Iris pigment epithelial cell (primary cell): ENCODE results near the gene SPOUT1.
"Not testable (repeated sequence)": the region's sequence is repeated elsewhere in the genome, so short reads cannot be mapped to it uniquely, and the experiment has no call there.

Experiments used
- DNase-seq: peaks from one replicate; pipeline ENCODE4 v3.0.0-alpha.2; 2011; ENCODE audit warnings: low read depth

SPOUT1 gene

GRCh38 chr9:128809831-128810230 is 19.8 kb downstream of the SPOUT1 start:
- no peak for DNase-seq

- no peak for DNase-seq
These were observed 20.5 kb downstream of the SPOUT1 start for GRCh38 chr9:128809036-128809599.

- no peak for DNase-seq
These were observed 21.1 kb downstream of the SPOUT1 start for GRCh38 chr9:128808543-128808942.

GRCh38 chr9:128807827-128808226 is 21.8 kb downstream of the SPOUT1 start:
- no peak for DNase-seq

GRCh38 chr9:128805661-128806060 is 23.9 kb downstream of the SPOUT1 start:
- DNase-seq = no peak

- no peak for DNase-seq
These were observed 27.1 kb downstream of the SPOUT1 start for GRCh38 chr9:128802482-128802881.

- DNase-seq = no peak
These were observed 29.5 kb downstream of the SPOUT1 start for GRCh38 chr9:128800061-128800460.

- DNase-seq = no peak
These were observed 30.7 kb downstream of the SPOUT1 start for GRCh38 chr9:128798896-128799295.

- DNase-seq = not testable (repeated sequence)
These were observed 34.6 kb downstream of the SPOUT1 start for GRCh38 chr9:128794961-128795360.

GRCh38 chr9:128792978-128793686 is 36.5 kb downstream of the SPOUT1 start:
- DNase-seq = no peak

GRCh38 chr9:128792134-128792533 is 37.5 kb downstream of the SPOUT1 start:
- DNase-seq = no peak

- DNase-seq = no peak
These were observed 39.1 kb downstream of the SPOUT1 start for GRCh38 chr9:128790536-128790935.

- no peak for DNase-seq
These were observed 41.1 kb downstream of the SPOUT1 start for GRCh38 chr9:128788445-128788844.

GRCh38 chr9:128787659-128788058 is 41.9 kb downstream of the SPOUT1 start:
- DNase-seq = peak; percentile 23

- DNase-seq = peak; percentile 82
These were observed 42.7 kb downstream of the SPOUT1 start, which contains the start of gene TBC1D13 for GRCh38 chr9:128786681-128787601. Gene TBC1D13, plus strand, starts transcription at chr9:128787253. Its CDS starts 101 bp downstream, at chr9:128787354.

- no peak for DNase-seq
These were observed 44.2 kb downstream of the SPOUT1 start for GRCh38 chr9:128785427-128785826.

GRCh38 chr9:128782669-128783068 is 46.9 kb downstream of the SPOUT1 start:
- no peak for DNase-seq

- no peak for DNase-seq
These were observed 48.2 kb downstream of the SPOUT1 start for GRCh38 chr9:128781187-128782070.

- not testable (repeated sequence) for DNase-seq
These were observed 49.5 kb downstream of the SPOUT1 start for GRCh38 chr9:128780093-128780492.

GRCh38 chr9:128774804-128775203 is 54.8 kb downstream of the SPOUT1 start:
- no peak for DNase-seq

- no peak for DNase-seq
These were observed 56.5 kb downstream of the SPOUT1 start for GRCh38 chr9:128773049-128773448.
